NCI-H2107 treated with DMSO at 0.1 percent for 48 hours (cell line): ENCODE data around the gene THOC6.

ENCODE experiments used
- DNase-seq: peaks from one replicate; lab custom pipeline; 2025; ENCODE audit not compliant: unreplicated experiment; lab: John Stamatoyannopoulos, UW

Gene THOC6

DNA sequence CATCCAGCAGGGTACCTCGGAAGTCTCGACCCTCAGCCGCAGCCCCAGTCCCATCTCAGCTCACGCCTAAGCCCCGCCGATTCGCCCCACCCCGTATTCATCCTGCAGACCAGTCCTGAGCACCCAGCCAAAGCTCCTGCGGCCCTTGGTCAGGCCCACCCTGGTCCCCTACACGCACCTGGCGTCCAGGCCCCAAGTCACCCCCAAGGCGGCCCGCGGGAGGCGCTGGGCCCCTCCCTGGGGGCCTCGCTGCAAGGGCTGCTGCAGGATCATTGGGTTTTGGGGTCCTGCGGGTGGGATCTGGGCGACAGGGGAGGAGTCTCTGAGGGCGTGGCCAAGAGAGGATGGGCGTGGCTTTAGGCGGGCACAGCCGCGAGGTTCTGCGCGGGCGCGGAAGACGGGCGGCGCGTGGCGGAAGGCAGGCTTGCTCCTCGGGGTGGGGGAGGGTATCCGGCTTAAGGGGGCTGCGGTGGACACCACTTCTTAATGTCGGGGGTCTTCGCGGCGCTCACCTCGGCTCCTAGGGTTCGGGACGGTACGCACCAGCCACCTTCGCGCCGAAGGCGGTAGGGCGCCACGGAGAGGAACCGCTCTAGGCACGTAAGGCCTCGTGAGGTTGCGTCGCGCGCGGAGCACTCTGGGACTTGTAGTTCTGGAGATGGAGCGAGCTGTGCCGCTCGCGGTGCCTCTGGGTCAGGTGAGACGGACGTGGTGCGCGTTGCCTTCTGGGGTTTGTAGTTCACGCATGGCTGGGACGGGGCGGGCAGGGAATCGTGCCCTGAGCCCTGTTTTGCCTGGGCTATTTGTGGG, at the start of gene THOC6, which contains the start of gene HCFC1R1:
Gene THOC6 (plus strand): TSS at position 367 of the 810 bp plus-strand sequence. CDS start 292 bp downstream, at position 659.
Gene HCFC1R1 (minus strand): TSS at position 274 of the 810 bp plus-strand sequence. CDS start 1 bp downstream, at position 273.
- peak; percentile 91 for DNase-seq

DNA sequence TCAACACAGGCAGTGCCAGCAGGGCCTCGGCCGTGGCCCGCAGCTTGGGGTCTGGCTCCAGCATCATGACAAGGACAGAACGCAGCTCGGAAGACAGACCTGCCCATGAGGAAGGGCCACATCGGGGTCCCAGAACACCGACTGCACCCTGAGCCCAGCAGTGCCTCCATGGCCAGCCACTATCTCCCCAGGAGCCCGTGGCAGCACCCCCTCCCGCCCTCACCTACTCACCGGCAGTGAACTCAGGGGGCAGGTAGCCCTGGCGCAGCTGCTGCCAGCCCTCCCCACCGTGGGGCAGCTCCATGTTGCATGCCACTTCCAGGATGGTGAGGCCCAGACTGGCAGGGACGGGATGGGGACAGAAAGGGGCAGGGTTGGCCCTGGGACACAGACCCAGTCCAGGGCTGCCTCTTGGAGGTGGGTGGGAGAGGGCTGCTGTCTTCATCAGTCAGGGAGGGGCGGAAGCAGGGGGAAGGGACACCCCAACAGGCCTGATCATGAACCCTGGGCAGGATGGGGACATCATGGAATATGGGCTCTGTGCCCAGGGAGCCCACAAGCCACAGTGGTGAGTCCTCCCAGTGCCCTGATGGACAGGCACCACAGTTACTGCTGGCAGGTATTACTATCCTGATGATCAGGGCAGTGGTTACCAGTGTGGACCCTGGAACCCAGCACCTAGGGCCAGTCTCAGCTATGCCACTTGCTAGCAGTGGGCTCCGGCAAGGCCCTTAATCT, 49.3 kb upstream of the THOC6 start:
- DNase-seq, result no peak

DNA sequence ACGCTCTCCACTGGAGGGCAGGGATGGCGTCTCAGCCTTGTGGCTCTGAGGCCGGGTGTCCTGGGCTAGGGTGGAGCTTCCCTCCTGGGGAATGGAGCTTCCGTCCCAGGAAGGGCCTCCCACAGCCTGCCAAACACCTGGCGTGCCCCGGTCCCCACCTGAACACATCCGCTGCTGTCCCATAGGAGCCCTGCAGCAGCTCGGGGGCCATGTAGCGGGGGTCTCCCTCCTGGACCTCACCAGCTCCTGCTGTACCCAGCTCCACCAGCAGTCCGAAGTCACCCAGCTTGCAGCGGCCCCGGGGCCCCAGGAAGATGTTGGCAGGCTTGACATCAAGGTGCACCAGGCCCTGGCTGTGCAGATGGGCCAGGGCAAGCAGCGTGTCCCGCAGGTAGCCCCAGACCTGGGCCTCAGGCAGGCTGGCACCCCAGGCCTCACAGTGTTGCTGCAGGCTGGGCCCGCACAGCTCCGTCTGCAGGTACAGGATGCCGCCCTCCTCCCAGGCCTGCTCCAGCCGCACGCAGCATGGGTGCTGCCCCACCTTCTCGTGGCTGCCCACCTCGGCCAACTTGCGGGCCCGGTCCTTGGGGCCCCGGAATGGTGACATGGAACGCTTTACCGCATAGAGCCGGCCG, 48.6 kb upstream of the THOC6 start:
- DNase-seq, result no peak

DNA sequence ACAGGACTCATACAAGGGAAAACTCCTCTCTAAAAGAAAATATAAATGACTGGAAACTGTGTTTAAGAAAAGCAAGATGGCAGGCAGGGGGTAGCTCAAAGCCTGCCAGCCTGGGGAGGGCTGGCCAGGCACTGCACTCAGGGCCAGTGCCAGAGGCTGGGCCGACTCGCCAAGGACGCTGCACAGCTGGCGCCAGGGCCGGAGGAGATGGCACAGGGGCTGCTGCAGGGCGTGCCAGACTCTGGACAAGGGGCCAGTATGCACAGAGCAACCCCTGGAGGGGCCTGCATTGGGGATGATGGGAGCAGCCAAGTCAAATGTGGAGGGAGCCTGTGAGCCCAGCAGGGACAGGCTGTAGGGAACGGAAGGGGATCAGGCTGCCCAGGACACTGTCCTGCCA, 47.6 kb upstream of the THOC6 start:
- no peak for DNase-seq

DNA sequence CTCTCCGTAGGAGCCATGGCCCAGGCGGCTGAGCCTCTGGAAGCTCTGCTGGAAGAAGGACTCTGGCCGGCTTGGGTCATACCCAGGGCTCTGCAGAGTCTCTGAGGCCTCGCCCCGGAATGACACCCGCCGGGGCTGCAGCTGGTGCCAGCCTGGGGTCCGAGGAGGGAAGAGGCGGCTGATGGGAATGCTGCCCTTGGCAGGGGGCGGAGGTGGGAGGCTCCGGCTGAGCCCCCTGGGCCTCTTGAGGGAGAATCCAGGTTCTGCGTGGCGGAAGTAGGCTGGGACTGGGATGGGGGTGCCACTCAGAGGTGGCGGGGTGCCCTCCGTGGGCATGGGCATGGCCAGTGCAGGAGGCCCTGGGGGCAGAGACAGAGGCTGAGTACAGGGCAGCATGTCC, 47.2 kb upstream of the THOC6 start:
- no peak for DNase-seq

DNA sequence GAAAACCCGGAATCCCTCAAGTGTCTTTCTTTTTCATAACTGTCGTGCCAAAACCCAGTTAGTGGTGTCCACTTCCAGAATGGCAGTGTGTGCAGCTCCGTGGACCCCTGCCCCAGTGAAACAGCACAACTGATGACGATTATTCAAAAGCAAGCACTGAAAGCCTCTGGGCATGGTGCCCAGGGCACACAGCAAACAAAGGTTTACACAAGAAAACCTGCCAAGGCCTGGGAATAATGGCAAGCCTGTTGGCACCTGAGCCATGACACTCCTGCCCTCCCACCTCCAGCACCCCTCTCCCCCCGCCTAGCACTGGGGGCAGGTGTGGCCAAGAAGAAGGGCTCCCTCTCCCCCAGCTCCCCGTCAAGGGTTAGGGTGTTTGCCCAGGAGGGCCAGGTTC, 46.4 kb upstream of the THOC6 start:
- DNase-seq, result peak; percentile 65

DNA sequence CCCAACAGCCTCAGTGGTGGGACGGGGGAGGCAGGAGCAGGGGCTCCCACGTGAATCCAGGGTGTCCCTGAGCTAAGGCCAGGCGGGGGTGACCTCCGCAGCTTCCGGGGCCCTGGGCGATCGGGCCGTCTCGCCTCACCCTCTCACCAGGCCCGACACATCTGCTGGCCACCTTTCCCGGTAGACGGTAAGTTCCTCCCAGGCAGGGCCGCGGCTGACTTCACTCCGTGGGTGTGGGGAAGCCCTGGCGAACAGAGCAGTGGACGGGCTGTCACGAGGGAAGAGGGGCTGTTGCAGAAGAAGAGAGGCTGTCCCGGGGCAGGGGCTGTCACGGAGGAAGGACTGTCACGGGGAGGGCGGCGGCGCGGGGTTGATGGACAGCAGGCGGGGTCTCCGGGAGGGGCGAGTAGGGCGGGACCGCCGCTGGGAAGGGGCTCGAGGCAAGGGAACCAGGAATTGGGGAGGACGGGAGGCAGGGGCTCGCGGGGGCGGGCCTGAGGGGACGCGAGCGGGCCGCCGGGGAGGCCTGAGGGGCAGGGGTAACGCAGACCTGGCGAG, 44.1 kb upstream of the THOC6 start:
- no peak for DNase-seq

DNA sequence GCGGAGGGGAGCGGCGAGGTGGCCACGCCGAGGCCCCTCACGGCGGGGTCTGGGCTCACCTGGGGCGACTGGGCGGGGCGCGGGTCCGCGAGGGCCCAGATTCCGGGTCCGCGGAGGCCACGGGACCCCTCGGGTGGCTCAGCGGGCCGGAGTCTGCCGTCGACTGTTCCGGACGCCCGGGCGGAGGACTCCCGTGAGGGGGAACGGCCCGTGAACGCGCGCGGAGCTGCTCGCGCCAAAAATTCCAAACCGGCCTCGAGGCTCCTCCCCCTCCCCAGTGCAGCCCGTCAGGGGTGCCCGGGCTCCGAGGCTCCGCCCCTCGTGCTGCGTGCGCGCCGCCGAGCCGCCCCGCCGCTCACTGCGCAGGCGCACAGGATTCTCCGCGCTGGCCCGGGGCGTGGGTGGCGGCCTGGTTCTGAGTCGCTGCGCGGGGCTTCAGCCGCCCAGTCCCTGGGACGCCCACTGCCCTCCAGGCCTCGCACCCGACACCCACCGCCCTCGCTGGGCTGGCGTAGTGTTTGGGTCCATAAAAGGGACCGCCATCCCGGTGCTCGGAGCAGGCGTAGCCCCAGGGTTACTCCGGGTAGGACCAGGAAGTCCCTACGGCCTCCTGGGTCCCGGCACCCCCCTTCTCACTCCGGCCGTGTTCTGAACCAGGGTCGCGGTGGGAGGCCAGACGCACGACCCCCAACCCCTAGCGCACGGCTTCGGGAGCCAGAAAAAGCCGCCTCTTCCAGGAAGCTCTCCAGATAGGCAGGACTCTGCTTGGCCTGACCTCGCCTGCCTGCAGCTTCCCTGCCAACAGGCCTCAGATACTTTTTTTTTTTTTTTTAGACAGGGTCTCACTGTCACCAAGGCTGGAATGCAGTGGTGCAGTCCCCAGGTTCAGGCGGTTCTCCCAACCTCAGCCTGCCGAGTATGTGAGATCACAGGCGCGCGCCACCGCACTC, 43.3 kb upstream of the THOC6 start, which contains the start of gene PKMYT1:
Gene PKMYT1 (minus strand): TSS at position 220 of the 950 bp plus-strand sequence. CDS start 789 bp downstream, outside the sequence.
- peak; percentile 79 for DNase-seq

DNA sequence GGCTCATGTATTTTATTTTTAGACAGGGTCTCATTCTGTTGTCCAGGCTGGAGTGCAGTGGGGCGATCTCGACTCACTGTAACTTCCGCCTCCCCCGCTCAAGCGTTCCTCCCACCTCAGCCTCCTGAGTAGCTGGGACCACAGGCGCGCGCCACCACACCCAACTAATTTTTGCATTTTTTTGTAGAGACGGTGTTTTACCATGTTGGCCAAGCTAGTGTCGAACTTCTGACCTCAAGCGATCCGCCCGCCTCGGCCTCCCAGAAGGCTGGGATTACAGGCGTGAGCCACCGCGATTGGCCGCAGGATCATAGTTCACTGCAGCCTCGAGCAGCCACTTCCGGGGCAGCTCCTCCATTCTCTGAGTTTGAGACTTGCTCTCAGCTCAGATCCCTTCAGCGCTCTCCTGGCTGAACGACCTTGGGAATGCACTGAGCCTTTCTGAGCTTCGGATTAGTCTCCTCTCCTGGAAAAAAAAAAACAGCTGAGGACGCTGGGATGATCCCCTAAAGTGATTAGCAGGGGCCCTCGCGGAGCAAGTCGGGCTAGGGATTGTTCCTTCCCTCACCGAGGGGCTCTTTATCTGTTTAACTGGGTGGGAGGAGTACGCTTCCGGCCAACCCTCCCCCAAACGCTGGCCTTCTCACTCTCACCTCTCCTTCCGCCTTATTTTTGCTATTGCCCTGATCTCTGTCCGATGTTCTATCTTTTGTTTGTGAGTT, 42.5 kb upstream of the THOC6 start:
- DNase-seq, result no peak

DNA sequence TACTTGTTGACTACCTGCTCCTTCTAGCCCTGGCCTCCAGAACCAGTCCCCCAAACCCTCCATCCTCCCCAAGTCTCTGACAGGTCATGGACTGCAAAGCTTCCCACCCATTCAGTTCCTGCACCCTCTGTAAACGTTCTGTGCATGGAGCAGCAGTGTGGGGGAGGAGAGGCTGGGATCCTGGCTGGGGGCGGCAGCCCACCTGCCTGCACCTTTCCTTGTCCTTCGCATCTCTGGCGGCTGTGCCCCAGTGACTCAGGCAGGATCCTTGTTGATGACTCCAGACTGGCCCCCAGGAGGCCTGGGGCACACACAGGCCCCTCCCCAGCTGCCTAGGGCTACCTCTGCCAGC, 42.0 kb upstream of the THOC6 start:
- no peak for DNase-seq

DNA sequence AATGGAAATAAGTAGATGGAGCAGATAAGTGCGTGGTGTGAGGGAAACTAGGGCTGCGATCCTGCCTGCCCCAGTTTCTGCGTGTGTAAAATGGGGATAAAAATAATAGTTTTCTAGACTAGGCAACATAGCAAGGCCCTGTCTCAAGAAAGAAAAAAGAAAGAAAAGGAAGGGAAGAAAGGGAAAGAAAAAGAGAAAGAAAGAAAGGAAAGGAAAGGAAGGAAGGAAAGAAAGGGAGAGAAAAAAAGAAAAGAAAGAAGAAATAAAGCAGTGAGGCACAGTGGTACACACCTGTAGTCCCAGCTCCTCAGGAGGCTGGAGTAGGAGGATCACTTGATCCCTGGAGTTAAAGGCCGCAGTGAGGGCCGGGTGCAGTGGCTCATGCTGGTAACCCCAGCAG, 41.4 kb upstream of the THOC6 start:
- DNase-seq, result no peak

DNA sequence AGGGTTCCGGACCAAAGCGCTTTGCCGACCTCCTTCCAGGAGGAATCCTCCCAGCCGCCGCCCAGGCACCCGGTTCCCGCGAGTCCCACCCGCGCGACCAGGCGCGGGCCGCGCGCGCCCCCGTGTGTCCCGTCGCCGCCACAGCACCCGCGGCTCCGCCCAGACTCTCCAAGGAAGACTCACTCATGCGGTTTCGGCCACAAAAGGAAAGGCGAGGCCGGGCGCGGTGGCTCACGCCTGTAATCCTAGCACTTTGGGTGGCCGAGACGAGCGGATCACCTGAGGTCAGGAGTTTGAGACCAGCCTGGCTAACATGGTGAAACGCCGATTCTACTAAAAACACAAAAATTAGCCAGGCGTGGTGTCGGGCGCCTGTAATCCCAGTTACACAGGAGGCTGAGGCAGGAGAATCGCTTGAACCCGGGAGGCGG, 40.1 kb upstream of the THOC6 start:
- peak; percentile 49 for DNase-seq

DNA sequence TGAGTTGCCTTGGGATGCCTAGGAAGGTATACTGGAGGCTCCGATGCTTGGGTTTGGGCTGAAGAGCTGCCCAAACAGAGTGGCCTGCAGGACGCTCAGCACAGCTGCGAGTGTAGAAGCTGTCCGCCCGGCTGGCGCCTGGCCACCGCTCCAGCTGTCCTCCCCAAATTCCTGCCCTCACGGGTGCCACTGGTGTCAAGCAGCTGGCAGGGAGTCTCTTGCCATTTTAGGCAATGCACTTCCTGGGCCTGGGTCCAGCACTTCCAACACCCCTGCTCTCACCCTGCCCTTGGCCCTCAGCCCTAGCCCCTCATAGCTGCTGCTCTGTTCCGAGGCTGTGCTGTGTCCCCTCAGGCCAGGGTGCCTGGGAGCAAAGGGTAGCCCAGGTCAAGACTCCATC, 38.4 kb upstream of the THOC6 start:
- DNase-seq, result no peak

DNA sequence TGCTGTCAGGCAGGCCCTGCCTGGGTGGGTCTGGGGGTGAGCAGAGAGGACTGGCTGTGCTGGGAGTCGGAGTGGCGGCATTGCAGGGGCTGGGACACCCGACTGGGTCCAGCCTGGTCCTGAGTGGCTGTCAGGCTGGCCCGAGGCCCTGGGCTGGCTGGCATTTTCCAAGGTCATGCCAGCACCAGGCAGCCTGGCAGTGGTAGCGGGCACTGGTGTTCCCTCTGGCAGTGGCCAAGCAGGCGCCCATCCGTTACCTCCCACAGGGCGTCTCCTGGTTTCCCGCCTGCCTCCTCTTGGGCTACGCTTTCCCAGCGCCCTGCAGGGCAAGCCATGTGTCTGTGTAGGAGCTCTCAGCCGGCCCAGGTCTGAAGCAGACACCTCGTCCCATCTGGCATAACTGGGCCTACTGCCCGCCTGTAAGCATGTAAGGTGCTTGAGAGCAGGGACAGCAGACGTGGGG, 37.9 kb upstream of the THOC6 start:
- no peak for DNase-seq

DNA sequence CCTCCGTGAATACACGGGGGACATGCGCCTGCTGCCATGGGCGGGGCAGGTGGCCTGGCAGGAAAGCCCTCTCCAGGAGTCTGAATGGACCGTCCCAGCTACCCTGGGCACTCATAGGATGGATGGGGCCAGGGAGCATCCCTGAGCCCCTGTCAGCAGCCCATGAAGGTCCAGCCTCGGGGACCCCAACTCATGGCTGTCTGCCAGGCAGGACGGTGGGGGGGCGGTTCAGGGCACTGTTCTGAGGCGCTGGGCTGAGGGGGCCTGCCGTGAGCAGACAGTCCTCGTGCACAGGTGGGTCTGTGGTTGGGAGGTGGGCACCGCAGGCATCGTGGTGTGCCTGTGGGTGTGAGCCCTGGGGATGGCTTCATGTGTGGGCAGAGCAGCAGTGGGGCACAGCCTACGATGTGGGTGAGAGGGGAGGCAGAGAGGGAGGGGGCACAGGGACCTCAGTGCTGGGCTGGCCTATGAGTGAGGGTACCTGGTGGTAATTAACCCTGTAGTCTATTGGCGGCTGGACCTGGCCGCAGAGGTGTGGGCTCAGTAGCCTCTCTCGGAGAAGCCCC, 37.1 kb upstream of the THOC6 start:
- DNase-seq, result no peak

DNA sequence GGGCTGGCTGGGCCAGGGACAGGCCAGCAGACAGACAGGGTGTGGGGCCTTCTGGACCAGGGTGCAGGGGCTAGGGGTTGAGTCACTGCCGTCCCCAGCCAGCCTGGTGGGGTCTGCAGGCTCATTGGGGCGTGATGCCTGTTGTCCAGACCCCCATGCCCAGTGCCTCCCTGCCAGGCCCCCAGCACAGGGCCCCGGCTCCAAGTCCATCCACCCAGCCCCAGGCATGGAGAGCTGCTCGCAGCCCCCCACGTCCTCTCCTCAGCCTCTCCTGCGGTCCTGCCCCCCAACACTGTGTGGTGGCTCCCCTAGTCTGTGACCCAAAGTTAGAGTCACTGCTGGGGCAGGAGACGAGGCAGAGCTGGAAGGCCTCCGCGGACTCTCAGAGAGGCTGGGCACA, 36.5 kb upstream of the THOC6 start:
- no peak for DNase-seq

DNA sequence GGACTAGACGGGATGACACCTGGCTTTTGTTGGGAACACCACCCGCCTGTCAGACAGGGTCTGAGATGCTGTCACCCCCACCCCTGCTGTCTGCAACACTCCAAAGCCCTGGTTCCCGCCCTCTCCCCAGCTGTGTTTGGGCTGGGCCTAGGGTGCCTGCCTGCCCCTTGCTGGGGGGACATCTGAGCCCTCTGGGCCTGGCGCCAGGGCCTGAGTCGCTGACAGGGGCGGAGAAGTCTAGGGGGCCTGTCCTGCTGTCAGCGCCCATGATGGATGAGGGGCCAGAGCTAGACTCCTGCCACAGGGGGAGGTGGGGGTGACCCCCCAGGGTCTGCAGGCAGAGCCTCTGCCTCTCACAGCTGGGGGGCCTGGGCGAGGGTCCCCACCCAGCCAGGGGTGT, 36.0 kb upstream of the THOC6 start:
- DNase-seq, result peak; percentile 60

DNA sequence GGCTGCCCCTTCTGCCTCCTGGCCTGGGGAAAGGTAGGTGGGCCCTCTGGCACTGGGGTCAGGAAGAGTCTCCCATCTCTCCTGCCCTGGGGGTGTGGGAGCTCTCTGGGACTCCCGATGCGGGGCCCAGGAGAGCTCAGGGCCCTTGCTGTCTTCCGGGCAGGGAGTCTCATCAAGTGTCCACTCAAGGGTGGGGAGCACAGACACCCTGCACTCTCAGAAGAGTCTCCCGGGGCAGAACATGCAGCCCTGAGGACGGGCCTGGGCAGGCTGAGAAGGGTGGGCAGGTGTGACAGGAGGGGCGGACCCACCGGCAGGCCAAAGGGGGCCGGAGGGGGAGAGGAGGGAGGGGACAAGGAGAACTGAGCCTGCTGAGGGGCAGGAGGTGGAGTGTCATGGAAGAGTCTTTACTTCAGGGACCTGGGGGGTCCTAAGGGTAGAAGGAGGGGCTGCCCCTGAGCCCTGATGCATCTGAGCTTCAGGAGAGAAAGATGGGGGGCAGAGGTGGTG, 35.2 kb upstream of the THOC6 start:
- DNase-seq, result no peak

DNA sequence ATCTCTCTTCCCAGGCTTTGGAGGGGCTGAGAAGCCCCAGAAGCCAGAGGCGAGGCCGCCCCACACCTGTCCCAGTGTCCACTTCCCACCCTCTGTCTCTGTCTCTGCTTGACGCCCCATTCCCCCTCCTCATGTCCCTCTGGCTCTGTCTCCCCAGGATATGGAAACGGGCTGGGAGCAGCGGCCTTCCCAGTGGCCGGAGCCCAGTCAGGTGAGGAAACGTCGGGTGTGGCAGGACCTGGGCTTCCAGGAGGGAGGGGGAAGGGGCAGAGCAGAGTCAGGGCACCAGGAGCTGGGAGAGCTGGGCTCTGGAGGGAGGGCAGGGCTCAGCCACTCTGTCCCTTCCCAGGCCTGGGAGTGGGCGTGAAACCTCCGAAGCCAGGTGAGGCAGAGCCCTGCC, 32.9 kb upstream of the THOC6 start:
- no peak for DNase-seq
